Measurements from ENCODE around the gene NSUN4. TPM values are rescaled to one million over a fixed set of nuclear protein-coding genes. Genes with fewer than 3 reads are reported as not detected.

The NSUN4 gene
- total and polyA plus RNA-seq, 2 donors = 15.9 to 16.7 TPM

DNA sequence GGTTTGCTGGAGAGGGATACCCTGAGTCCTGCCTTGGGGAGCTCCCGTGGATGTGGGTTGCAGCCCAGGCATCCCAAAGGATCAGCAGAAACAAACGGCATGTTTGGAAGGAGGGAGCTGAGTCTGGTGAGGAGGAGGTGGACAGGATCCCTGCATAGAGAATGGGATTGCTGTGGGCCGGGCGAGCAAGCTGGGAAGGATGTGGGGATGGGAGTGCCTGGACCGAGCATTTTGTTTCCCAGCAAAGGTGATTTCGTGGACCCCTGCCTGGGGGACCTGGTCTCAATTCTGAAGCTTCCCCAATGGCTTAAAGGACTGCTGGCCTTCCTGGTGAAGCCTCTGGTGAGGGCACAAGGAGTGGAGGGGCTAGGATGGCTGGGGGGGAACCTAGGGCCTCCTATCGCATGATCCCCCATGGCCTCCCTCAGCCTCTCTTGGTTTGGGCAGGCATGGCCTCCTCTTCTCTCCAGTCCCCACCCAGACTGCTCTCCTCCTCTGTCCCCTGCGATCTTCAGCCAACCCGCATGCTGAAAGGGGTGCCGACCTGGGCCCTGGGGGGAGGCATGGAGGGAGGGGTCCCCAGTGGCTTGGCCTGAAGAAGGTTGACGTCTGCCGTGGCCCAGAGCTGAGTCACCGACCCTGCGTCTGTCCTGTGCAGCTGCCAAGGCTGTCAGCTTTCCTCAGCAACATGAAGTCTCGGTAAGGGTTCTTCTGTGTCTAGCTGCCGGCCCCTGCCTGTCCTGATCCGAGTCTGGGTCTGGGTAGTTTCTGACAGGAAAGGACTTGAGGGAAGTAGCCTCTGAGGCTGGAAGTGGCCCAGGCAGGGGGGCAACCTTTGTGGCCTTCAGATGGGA is 69.8 kb downstream of the NSUN4 start:
- Histone ChIP-seq H3K36me3 (ENCODE audit: insufficient read depth) (no peaks in the 10 kb centered on the region), H3K4me3 (ENCODE audit: low read depth, low read length) (no peak overlapping the region), H3K4me1 (ENCODE audit: insufficient read depth) (no peaks in the 10 kb centered on the region), H3K27ac (ENCODE audit: low read depth) (no peak overlapping the region)
- DNase-seq (ENCODE audit: extremely low spot score) = no peak
- WGBS = 89% methylated on average over 17 of the region's 17 CpGs

DNA sequence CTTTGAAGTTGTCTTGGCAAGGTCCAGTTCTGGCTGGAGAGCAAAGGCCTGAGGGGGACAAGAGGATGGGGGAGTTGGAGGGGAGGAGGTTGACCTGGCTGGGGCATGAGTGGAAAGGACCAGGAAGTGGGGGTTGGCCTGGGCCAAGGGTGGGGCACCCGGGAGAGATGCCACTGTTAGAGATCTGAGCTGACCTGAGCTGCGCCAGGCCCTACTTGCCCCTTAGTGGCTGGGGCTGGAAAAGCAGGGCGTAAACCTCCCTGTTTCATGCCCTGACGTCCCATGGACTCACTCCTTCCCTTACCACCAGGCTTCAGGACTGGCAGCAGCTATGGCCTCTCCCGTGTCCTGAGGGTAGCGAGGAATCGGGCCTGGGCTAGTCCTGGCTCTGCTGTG is 70.4 kb downstream of the NSUN4 start:
- DNase-seq (ENCODE audit: extremely low spot score) = no peak
- Histone ChIP-seq H3K27ac (ENCODE audit: low read depth) (no peak overlapping the region), H3K4me3 (ENCODE audit: low read depth, low read length) (no peak overlapping the region), H3K36me3 (ENCODE audit: insufficient read depth) (no peaks in the 10 kb centered on the region), H3K4me1 (ENCODE audit: insufficient read depth) (no peaks in the 10 kb centered on the region)
- 92% methylated on average over 7 of the region's 7 CpGs for WGBS

Other genes with a start within 250 kb of the NSUN4 start
- 16.2 TPM for gene PIK3R3, start 208.2 kb upstream of the NSUN4 start, total RNA-seq
- gene PIK3R3, start 208.2 kb upstream of the NSUN4 start, polyA plus RNA-seq = 24.7 TPM
- gene TSPAN1, start 165.7 kb upstream of the NSUN4 start, total RNA-seq = 7.9 TPM
- gene TSPAN1, start 165.7 kb upstream of the NSUN4 start, polyA plus RNA-seq = 56.5 TPM
- gene P3R3URF, start 164.3 kb upstream of the NSUN4 start, total RNA-seq = not detected
- gene P3R3URF, start 164.3 kb upstream of the NSUN4 start, polyA plus RNA-seq = not detected
- gene POMGNT1, start 142.4 kb upstream of the NSUN4 start, total RNA-seq = 20.0 TPM
- gene POMGNT1, start 142.4 kb upstream of the NSUN4 start, polyA plus RNA-seq = 41.0 TPM
- 3.6 TPM for gene LURAP1, start 137.5 kb upstream of the NSUN4 start, total RNA-seq
- gene LURAP1, start 137.5 kb upstream of the NSUN4 start, polyA plus RNA-seq = 6.0 TPM
- 2.6 TPM for gene RAD54L, start 93.0 kb upstream of the NSUN4 start, total RNA-seq
- 0.38 TPM for gene RAD54L, start 93.0 kb upstream of the NSUN4 start, polyA plus RNA-seq
- gene LRRC41, start 37.2 kb upstream of the NSUN4 start, total RNA-seq = 60.3 TPM
- 57.6 TPM for gene LRRC41, start 37.2 kb upstream of the NSUN4 start, polyA plus RNA-seq
- gene UQCRH, start 37.1 kb upstream of the NSUN4 start, total RNA-seq = 271 TPM
- gene UQCRH, start 37.1 kb upstream of the NSUN4 start, polyA plus RNA-seq = 389 TPM
- gene FAAH, start 53.5 kb downstream of the NSUN4 start, total RNA-seq = 6.9 TPM
- 10.6 TPM for gene FAAH, start 53.5 kb downstream of the NSUN4 start, polyA plus RNA-seq
- gene DMBX1, start 149.0 kb downstream of the NSUN4 start, total RNA-seq = not detected
- not detected for gene DMBX1, start 149.0 kb downstream of the NSUN4 start, polyA plus RNA-seq
- gene KNCN, start 210.8 kb downstream of the NSUN4 start, total RNA-seq = not detected
- gene KNCN, start 210.8 kb downstream of the NSUN4 start, polyA plus RNA-seq = not detected

All from urinary bladder (tissue), 4 donors.